Measurements from ENCODE around the gene CBFA2T2. TPM values are rescaled to one million over a fixed set of nuclear protein-coding genes. Genes with fewer than 3 reads are reported as not detected.

The CBFA2T2 gene
- total and polyA plus RNA-seq, 2 of the 4 experiments (the other 2 are of a cell fraction) = 3.8 to 6.2 TPM

DNA sequence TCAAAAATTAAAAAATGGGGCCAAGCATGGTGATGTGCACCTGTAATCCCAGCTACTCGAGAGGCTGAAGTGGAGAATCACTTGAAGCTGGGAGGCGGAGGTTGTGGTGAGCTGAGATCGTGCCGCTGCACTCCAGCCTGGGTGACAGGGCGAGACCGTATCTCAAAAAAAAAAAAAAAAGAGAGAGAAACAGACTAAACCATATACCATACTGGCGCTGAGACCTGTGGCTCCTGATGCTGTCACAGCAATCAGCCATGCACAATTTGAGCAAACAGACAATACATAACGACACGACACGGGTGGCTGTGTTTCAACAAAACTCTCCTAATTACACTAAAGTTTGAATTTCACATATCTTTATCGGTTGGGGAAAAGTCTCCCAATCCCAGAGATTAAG lies 14.9 kb upstream of the CBFA2T2 start:
- POLR2A ChIA-PET (ENCODE audit: unreplicated experiment) = no interaction called here
- no peak for DNase-seq

More for the DNA sequence above, 14.9 kb upstream of the CBFA2T2 start:
- H2BK120ac ChIP-seq (ENCODE audit: low read depth, low read length) = no peak overlapping the region
- H4K5ac ChIP-seq (ENCODE audit: low read depth, low read length) = no peak overlapping the region
- H2AFZ ChIP-seq (replicated peaks; ENCODE audit: low read length, poor library complexity) = no peak overlapping the region
- H3K4ac ChIP-seq (ENCODE audit: low read depth, low read length) = no peak overlapping the region
- H2AK5ac ChIP-seq (ENCODE audit: low read depth, low read length) = no peak overlapping the region
- no peak overlapping the region for H2AK9ac ChIP-seq (replicated peaks; ENCODE audit: low read depth, low read length, poor library complexity)
- H4K8ac ChIP-seq (ENCODE audit: low read depth in 2 of 2, low read length in 2 of 2) = no peak overlapping the region
- H3K9ac ChIP-seq (ENCODE audit: low read depth, low read length) = no peak overlapping the region
- H3K4me1 ChIP-seq (ENCODE audit: control insufficient read depth, insufficient read depth, low read length) = no peaks in the 10 kb centered on the region
- H4K20me1 ChIP-seq (ENCODE audit: insufficient read depth, low read length) = no peaks in the 10 kb centered on the region
- no peak overlapping the region for H3K4me2 ChIP-seq (ENCODE audit: low read depth, low read length)
- dilution Hi-C loops (cut with HindIII; ENCODE audit: low sequenced_read_pairs, unreplicated experiment) = no loop called here
- ATAC-seq (ENCODE audit: low read depth) = no peak
- CTCF ChIA-PET = no interaction called here
- no peak overlapping the region for H2BK20ac ChIP-seq (ENCODE audit: low read depth, low read length)
- no peak overlapping the region for H4K91ac ChIP-seq (ENCODE audit: insufficient read depth, low read depth, low read length)
- H3K56ac ChIP-seq (ENCODE audit: extremely low read depth, insufficient read depth, low read length) = no peak overlapping the region
- in situ Hi-C loops (cut with MboI; ENCODE audit: low sequenced_read_pairs) = no loop called here
- H3K9me3 ChIP-seq (ENCODE audit: control insufficient read depth, insufficient read depth, low read length) = no peaks in the 10 kb centered on the region
- no CpG with 5 or more reads among the region's 11 CpGs for WGBS, 2 experiments (ENCODE audit: extremely low coverage in 2 of 2, insufficient read length in 1 of 2)
- no peaks in the 10 kb centered on the region for H3K79me1 ChIP-seq (ENCODE audit: low read depth in 1 of 2, low read length in 2 of 2)
- H2BK15ac ChIP-seq (ENCODE audit: low read depth, low read length) = no peak overlapping the region
- H2BK5ac ChIP-seq (ENCODE audit: low read depth, low read length, poor library complexity, severe bottlenecking) = no peak overlapping the region
- H3K14ac ChIP-seq (replicated peaks; ENCODE audit: low read depth, low read length) = no peak overlapping the region
- TF ChIP-seq MXI1 (IDR thresholded peaks at IDR 0.05; ENCODE audit: borderline replicate concordance, low read depth, low read length) (no peak), MAFK (IDR thresholded peaks at IDR 0.05; ENCODE audit: low read depth, low read length) (no peak)
- H3K27me3 ChIP-seq (ENCODE audit: control insufficient read depth, insufficient read depth, low read length) = peaks cover 34% of the 10 kb centered on the region
- H3K27ac ChIP-seq (ENCODE audit: insufficient read depth, low read length) = no peak overlapping the region
- no peak overlapping the region for H3K18ac ChIP-seq (ENCODE audit: low read depth, low read length)
- no peaks in the 10 kb centered on the region for H3K36me3 ChIP-seq (ENCODE audit: control insufficient read depth, insufficient read depth, low read length)
- no peak overlapping the region for H3K4me3 ChIP-seq (ENCODE audit: insufficient read depth, low read depth, low read length)
- no peak overlapping the region for H3K23ac ChIP-seq (ENCODE audit: low read depth, low read length)
- intact Hi-C loops (cut with micrococcal nuclease) = no loop called here
- no peaks in the 10 kb centered on the region for H3K9me1 ChIP-seq (ENCODE audit: insufficient read depth, low read length)
- no TSS peak for BruUV-seq (replicated peaks)

All from IMR-90 (cell line).